Measurements from ENCODE around the gene CDKN1A. TPM values are rescaled to one million over a fixed set of nuclear protein-coding genes. Genes with fewer than 3 reads are reported as not detected.

Gene CDKN1A
- total and polyA plus RNA-seq, 9 of the 15 experiments (the other 6 are each of a cell fraction or from before 2014, with no cell fraction given): 0.25 to 8.1 (median 5.1) TPM

DNA sequence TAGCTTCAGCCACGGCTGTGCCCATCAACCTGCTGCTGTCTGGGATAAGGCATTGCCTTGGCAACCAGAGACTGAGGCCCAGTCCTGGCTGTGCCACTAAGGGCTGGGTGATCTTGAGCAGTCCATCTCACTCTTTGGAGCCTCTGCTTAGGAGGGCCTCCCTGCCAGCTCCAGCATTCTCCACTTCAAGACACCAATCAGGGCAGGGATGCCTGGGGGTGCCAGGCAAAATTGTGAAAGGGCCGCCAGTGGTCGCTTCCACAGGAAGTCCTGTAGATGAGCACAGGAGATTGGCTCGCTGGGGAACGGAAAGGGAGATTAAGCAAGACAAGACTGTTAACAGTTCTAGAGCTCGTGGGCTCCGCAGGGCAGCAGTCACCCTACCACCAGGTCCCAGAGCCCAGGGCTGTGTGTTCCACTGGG is 19.0 kb downstream of the CDKN1A start, which contains the start of gene RAB44:
RAB44 (plus strand) TSS at position 346 of the 423 bp plus-strand sequence. CDS start 6,410 bp downstream, outside the sequence.
- H3K9ac ChIP-seq (ENCODE audit: insufficient read depth in 1 of 2, low read depth in 2 of 2, low read length in 2 of 2): peak within 1 kb of the TSS in 1 of 2 experiments; percentile 13; a peak in 1 of 4 replicates
- no peaks in the 10 kb centered on the region for H3K36me3 ChIP-seq (ENCODE audit: control insufficient read depth, insufficient read depth, low read length)
- H3K9me3 ChIP-seq (replicated peaks; ENCODE audit: control insufficient read depth, insufficient read depth, low read depth, low read length): no peaks in the 10 kb centered on the region
- in situ Hi-C loops (cut with MboI): no loop called here
- ATAC-seq (no peak), DNase-seq (ENCODE audit: extremely low read depth in 1 of 4, low spot score in 3 of 4) (no peak), FAIRE-seq (no peak)
- no peak within 1 kb of the TSS for H3K4me2 ChIP-seq (ENCODE audit: insufficient read depth, low read length)
- H3K79me2 ChIP-seq (ENCODE audit: control insufficient read depth, insufficient read depth, low read length): no peaks in the 10 kb centered on the region
- TF ChIP-seq MAZ (CRISPR knock-in tag; conservative IDR thresholded peaks at IDR 0.05 in 1 of 2, IDR thresholded peaks at IDR 0.05 in 1 of 2) (peak in 1 of 2 experiments; percentile 16; a peak in 1 of 4 replicates), CEBPB (tag; IDR thresholded peaks at IDR 0.05) (peak; percentile 28; the same call in 1 of the 2 replicates), ZNF75A (CRISPR knock-in tag; IDR thresholded peaks at IDR 0.05) (0 out of 2 replicates have a peak, but pooled peaks have one; percentile 14), GABPA (tag; conservative IDR thresholded peaks at IDR 0.05; ENCODE audit: low read depth) (0 out of 2 replicates have a peak, but pooled peaks have one; percentile 39), TRIM28 (IDR thresholded peaks at IDR 0.05) (no peak), KLF1 (tag; IDR thresholded peaks at IDR 0.05) (no peak), FIP1L1 (IDR thresholded peaks at IDR 0.05; ENCODE audit: low read depth, low read length, poor library complexity, severe bottlenecking) (no peak)
- TF ChIP-seq, protein P1, sequence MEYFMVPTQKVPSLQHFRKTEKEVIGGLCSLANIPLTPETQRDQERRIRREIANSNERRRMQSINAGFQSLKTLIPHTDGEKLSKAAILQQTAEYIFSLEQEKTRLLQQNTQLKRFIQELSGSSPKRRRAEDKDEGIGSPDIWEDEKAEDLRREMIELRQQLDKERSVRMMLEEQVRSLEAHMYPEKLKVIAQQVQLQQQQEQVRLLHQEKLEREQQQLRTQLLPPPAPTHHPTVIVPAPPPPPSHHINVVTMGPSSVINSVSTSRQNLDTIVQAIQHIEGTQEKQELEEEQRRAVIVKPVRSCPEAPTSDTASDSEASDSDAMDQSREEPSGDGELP (CRISPR knock-in tag; IDR thresholded peaks at IDR 0.05; ENCODE audit: borderline replicate concordance): no peak
- no peak within 1 kb of the TSS for H2AFZ ChIP-seq (ENCODE audit: low read depth, low read length)
- H3K27me3 ChIP-seq (ENCODE audit: control insufficient read depth in 2 of 2, insufficient read depth in 2 of 2, low read length in 2 of 2): peaks cover 13 to 50% of the 10 kb centered on the region in 2 experiments
- POLR2A ChIA-PET: interaction anchor here (0.8 to 1.4 kb wide), 3 partner anchors 11 to 28 kb away, joined by 3 to 5 read pairs (median 4); no protein-coding TSS in a partner anchor
- H3K9me1 ChIP-seq (ENCODE audit: control insufficient read depth, insufficient read depth, low read length): no peaks in the 10 kb centered on the region
- no TSS peak for BruUV-seq (replicated peaks)
- WGBS (ENCODE audit: insufficient coverage, low coverage, missing lambda C conversion rate): 4% methylated on average over 7 of the region's 7 CpGs
- H3K4me1 ChIP-seq (replicated peaks in 1 of 2; ENCODE audit: control insufficient read depth in 2 of 2, insufficient read depth in 2 of 2, low read length in 2 of 2): no peaks in the 10 kb centered on the region; a peak in 2 of 5 replicates
- no peak within 1 kb of the TSS for H3K4me3 ChIP-seq
- H4K20me1 ChIP-seq (replicated peaks; ENCODE audit: control insufficient read depth, insufficient read depth, low read length): peaks cover 10% of the 10 kb centered on the region; the same call in 1 of the 2 replicates
- intact Hi-C loops (cut with micrococcal nuclease): no loop called here
- no peak within 1 kb of the TSS for H3K27ac ChIP-seq (ENCODE audit: extremely low read depth, low read depth, low read length)
- CTCF ChIA-PET (ENCODE audit: low intra/inter-chr PET ratio): no interaction called here

Measured in K562 (cell line).